Sigmoid colon (tissue), 4 donors: ENCODE measurements around the gene OR2H1.

Experiments
- CTCF ChIP-seq, 4 experiments: fragments of 450-650 bp in 3 of 4; fragments of 200-600 bp in 1 of 4; IDR thresholded peaks; one replicate each; pipeline ENCODE4 v1.5.1; 2016 to 2019; ENCODE audit warnings: antibody characterized with exemption in 4 of 4, mild to moderate bottlenecking in 3 of 4, moderate library complexity in 2 of 4
- POLR2A ChIP-seq, 2 donors: fragments of 450-650 bp; IDR thresholded peaks; one replicate each; pipeline ENCODE4 v1.6.1; 2016; ENCODE audit warnings: antibody characterized with exemption in 2 of 2, mild to moderate bottlenecking in 2 of 2, moderate library complexity in 2 of 2
- POLR2AphosphoS5 ChIP-seq, 4 donors: sonication (generic); formaldehyde crosslinking; IDR thresholded peaks; one replicate each; pipeline ENCODE4 v1.6.1; 2017; ENCODE audit warnings: antibody characterized with exemption in 4 of 4

GRCh38 chr6:29465801-29466200, 8.8 kb downstream of the OR2H1 start:
- TF ChIP-seq CTCF (IDR thresholded peaks at IDR 0.05), result no peak
- TF ChIP-seq POLR2AphosphoS5 (IDR thresholded peaks at IDR 0.05), result no peak
- TF ChIP-seq POLR2A (IDR thresholded peaks at IDR 0.05), result no peak
